Astrocyte of the cerebellum (primary cell): ENCODE measurements around the gene SENP6.
A peak's percentile ranks its signal among the peaks of the same experiment; 100 is the strongest.

Source experiments
- DNase-seq: peaks from one replicate; pipeline ENCODE4 v3.0.0-alpha.2; 2011; ENCODE audit warnings: low read depth
- H3K4me3 ChIP-seq: 2 replicates; pipeline ENCODE4 v1.5.1; 2011; ENCODE audit warnings: mild to moderate bottlenecking, low read depth, low read length, moderate library complexity
- CTCF ChIP-seq: IDR thresholded peaks from 2 replicates; pipeline ENCODE4 v1.5.1; 2012; ENCODE audit warnings: low read length, low read depth, moderate library complexity, mild to moderate bottlenecking; ENCODE audit errors: missing control alignments
- in situ Hi-C: cut with HindIII; loops from 2 replicates; pipeline ENCODE4 v1.10.0; 2017; ENCODE audit warnings: low sequenced_read_pairs

SENP6 gene

GRCh38 chr6:75746221-75746620 is 144.5 kb downstream of the SENP6 start:
- no peak overlapping the region for H3K4me3 ChIP-seq
- TF ChIP-seq CTCF, result no peak
- in situ Hi-C loops, result no loop called here
- no peak for DNase-seq

GRCh38 chr6:75747152-75747992 is 145.7 kb downstream of the SENP6 start:
- TF ChIP-seq CTCF, result no peak
- no peak for DNase-seq
- in situ Hi-C loops, result no loop called here
- no peak overlapping the region for H3K4me3 ChIP-seq

GRCh38 chr6:75748003-75748742 is 146.5 kb downstream of the SENP6 start:
- peak overlapping the region; percentile 84 for H3K4me3 ChIP-seq
- TF ChIP-seq CTCF, result no peak
- DNase-seq, result no peak
- in situ Hi-C loops, result no loop called here

GRCh38 chr6:75748743-75749538 is 147.3 kb downstream of the SENP6 start, which contains the start of gene MYO6:
Gene MYO6, plus strand, starts transcription at chr6:75749239. Its CDS starts 68,309 bp downstream, at chr6:75817548.
- DNase-seq, result no peak
- in situ Hi-C loops, result no loop called here
- H3K4me3 ChIP-seq, result peak within 1 kb of the TSS; percentile 84
- TF ChIP-seq CTCF, result no peak

- H3K4me3 ChIP-seq, result no peak overlapping the region
- peak; percentile 27 for DNase-seq
- in situ Hi-C loops, result no loop called here
- no peak for TF ChIP-seq CTCF
Observed at GRCh38 chr6:75751443-75751842, 149.8 kb downstream of the SENP6 start.

GRCh38 chr6:75752365-75752764 is 150.7 kb downstream of the SENP6 start:
- DNase-seq, result no peak
- no peak for TF ChIP-seq CTCF
- in situ Hi-C loops, result no loop called here
- H3K4me3 ChIP-seq, result no peak overlapping the region
